Measurements from ENCODE around the gene IVD.

Gene IVD

GRCh38 chr15:40435023-40435709 lies 29.6 kb downstream of the IVD start:
- TF ChIP-seq CTCF (IDR thresholded peaks at IDR 0.05; ENCODE audit: borderline replicate concordance, insufficient read depth, low read depth, low read length): no peak
- H3K4me3 ChIP-seq (ENCODE audit: low read depth, low read length): no peak overlapping the region

GRCh38 chr15:40435710-40436089 lies 30.1 kb downstream of the IVD start:
- no peak for TF ChIP-seq CTCF (IDR thresholded peaks at IDR 0.05; ENCODE audit: borderline replicate concordance, insufficient read depth, low read depth, low read length)
- H3K4me3 ChIP-seq (ENCODE audit: low read depth, low read length): no peak overlapping the region

- no peak overlapping the region for H3K4me3 ChIP-seq (ENCODE audit: low read depth, low read length)
- no peak for TF ChIP-seq CTCF (IDR thresholded peaks at IDR 0.05; ENCODE audit: borderline replicate concordance, insufficient read depth, low read depth, low read length)
These were observed 30.7 kb downstream of the IVD start for GRCh38 chr15:40436116-40436891.

- H3K4me3 ChIP-seq (ENCODE audit: low read depth, low read length): no peak overlapping the region
- TF ChIP-seq CTCF (IDR thresholded peaks at IDR 0.05; ENCODE audit: borderline replicate concordance, insufficient read depth, low read depth, low read length): no peak
These were observed 31.5 kb downstream of the IVD start for GRCh38 chr15:40436892-40437751.

- TF ChIP-seq CTCF (IDR thresholded peaks at IDR 0.05; ENCODE audit: borderline replicate concordance, insufficient read depth, low read depth, low read length): no peak
- no peak overlapping the region for H3K4me3 ChIP-seq (ENCODE audit: low read depth, low read length)
These were observed 32.4 kb downstream of the IVD start for GRCh38 chr15:40437752-40438687.

- no peak for TF ChIP-seq CTCF (IDR thresholded peaks at IDR 0.05; ENCODE audit: borderline replicate concordance, insufficient read depth, low read depth, low read length)
- no peak overlapping the region for H3K4me3 ChIP-seq (ENCODE audit: low read depth, low read length)
These were observed 33.1 kb downstream of the IVD start for GRCh38 chr15:40438712-40439111.
